ENCODE measurements around the gene IFNL2.

- TF ChIP-seq CTCF (conservative IDR thresholded peaks at IDR 0.05; ENCODE audit: low read length) (no peak), EZH2phosphoT487 (IDR thresholded peaks at IDR 0.05; ENCODE audit: borderline replicate concordance) (no peak)
These were observed 36.0 kb downstream of the IFNL2 start for GRCh38 chr19:39304185-39304513.
